Activated CD8-positive, alpha-beta memory T cell treated with anti-CD3 and anti-CD28 coated beads for 4 hours (primary cell): ENCODE measurements around the gene EXOSC10.
"Not testable (repeated sequence)": the region's sequence is repeated elsewhere in the genome, so short reads cannot be mapped to it uniquely, and the experiment has no call there.

Experiments used
- DNase-seq, 2 donors: peaks; one replicate each; pipeline ENCODE4 v3.0.0-alpha.2; 2020; ENCODE audit warnings: low read depth in 2 of 2

EXOSC10 gene

DNA sequence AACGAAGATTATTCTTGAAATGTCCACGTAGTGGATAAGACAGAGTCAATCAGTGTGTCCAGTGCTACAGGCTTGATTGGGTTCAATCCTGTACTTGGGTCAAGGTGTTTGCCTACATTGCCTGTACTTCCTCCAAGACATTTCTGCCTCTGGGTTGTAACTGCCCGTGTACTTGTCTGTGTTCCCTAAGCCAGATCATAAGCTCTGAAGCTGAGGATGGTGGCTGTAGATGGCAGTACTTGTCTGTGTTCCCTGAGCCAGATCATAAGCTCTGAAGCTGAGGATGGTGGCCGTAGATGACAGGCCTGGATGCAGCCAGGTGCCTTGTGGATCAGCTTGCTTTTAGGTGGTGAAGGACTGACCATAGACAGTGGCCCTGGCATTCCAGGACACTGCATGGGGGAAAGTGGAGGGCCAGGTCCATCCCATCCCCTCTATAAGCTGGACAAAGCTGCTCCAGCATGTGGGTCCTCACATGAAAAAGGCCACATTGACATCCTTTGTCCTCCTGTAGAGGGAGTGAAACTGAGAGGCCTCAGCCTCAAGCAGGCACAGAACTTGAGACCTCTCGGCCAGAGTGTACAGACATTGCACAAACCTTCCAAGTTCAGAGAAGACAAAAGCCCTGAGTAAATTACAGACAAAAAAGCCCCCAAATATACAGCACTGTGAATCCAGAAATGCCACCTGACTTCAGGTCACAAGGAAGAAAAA is 37.9 kb downstream of the EXOSC10 start:
- DNase-seq: no peak

DNA sequence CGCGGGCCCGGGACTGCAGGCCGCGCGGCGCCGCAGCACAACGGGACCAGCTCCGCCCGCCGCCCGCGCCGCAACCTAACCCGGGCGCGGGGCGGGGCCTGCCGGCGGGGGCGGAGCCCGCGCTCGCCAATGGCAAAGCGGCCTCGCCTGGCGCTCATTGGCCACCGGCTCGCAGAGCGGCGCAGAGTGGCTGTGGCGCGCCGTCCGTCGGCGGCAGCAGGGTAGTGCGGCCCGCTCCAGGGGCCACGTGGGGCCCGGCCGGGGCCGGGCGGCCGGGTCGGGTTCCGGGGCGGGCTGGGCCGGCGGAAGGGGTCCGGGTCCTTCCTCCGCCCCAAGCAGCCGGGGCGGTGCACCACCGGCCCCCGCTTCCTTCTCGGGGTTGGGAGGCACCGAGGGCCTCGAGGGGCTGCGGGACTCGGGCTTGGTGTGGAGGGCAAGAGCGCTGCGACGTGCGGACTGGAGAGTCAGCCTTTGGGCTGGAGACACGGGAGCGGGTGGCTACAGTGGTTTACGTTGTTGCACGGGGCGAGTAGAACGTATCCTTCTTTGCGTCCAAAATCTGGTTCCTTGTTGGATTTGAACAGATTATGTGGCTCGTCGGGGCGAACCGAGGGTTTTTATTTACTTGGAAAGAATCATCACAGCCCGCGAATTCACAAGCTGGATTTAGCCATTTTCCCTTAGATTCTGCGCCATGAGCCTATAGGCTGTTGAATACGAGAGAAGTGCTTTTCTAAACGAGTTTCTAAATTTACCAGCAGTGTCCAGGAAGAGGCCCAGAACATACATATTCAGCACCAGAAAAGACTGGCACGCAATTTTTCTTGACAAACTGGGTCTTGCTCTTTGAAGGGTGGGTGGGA is 39.5 kb downstream of the EXOSC10 start, which contains the start of gene SRM:
SRM (minus strand) TSS at position 51 of the 863 bp plus-strand sequence. CDS start 75 bp downstream, outside the sequence.
- peak; percentile 82 to 83 for DNase-seq

DNA sequence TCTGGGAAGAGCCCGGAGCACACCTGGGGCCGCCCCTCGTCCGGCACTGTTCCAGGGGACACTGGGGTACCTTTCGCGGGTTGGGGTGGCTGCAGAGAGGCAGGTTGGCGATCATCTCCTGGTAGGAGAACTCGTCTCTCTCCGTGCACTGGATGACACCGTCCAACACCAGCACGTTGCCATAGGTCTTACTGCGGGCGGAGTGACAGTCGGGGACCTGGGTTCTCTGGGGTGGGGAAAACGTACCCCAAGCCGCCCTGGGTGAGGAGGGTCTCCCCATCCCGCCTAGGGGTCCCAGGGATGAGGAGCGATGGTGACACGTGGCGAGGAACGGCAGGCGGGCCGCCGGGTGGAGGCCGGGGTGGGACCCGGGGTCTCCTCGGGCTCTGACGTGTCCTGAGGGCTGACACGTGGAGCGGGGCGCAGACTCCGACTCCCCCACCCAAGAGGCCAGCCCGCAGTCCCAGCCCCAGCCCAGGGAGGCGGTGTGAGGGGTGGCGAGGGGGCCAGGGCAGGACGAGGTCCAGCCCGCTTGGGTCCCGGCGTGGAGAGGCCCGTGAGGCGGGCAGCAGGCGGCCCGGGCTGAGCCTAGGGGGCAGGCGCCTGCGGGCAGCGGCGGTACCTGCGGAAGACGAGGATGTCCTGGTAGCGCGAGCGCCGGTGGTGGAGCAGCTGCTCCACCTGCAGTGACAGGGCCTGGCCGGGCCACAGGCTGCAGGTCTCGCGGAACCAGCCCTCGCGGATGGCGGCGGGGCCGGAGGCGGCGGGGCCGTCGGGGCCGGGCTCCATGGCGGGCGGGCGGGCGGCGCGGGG is 40.3 kb downstream of the EXOSC10 start:
- DNase-seq: peak in 1 of 2 donors; percentile 16

DNA sequence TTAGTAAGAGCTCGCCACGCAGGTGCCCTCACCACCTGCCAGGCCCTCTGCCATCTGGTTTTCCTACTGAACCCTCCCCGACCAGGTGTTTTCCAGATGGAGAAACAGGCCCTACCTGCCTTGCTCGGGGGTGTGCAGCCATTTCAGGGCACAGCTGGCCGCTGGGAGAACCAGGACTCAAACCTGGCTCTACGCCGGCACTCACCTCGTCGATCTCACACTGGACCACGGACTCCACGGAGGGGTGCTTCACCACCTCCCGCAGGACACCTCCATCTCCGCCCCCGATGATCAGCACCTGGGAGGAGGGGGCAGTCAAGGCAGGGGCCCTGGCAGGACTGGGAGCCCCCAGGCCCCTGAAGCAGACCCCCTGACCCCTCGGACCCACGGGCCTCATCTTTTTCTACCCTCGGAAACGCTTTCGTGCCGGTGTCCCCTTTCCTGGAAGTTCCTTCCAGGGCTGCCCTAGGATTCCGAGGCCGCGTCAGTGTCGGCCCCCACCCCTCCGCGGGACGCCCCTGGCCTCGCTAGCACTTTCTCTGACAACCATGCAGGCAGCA is 41.0 kb downstream of the EXOSC10 start:
- no peak for DNase-seq

DNA sequence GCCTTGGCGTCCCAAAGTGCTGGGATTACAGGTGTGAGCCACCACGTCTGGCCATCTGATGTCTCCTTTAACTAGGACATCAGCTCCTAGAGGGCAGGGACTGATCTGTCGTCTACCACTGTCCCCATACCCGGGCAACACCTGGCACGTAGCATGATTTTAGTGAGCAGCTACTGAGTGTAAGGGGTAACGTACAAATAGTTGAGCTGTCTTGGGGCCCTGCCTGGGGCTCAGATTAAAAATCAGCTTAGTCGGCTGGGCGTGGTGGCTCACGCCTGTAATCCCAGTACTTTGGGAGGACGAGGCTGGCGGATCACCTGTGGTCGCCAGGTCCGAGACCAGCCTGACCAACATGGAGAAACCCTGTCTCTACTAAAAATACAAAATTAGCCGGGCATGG is 41.6 kb downstream of the EXOSC10 start:
- DNase-seq: no peak

DNA sequence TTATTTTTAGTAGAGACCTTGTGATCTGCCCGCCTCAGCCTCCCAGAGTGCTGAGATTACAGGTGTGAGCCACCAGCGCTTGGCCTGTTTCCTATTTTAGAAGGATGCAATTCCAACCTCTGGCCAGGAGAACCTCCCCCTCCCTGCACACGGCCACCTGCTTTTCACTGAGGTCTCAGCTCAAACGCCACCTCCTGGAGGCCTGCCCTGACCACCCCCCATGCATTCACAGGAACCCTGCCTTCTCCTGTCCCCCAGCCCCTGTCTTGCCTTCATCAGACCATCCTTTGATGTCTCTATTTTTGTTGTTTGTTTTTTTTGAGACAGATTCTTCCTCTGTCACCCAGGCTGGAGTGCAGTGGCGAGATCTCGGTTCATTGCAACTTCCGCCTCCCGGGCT is 42.2 kb downstream of the EXOSC10 start:
- no peak for DNase-seq

DNA sequence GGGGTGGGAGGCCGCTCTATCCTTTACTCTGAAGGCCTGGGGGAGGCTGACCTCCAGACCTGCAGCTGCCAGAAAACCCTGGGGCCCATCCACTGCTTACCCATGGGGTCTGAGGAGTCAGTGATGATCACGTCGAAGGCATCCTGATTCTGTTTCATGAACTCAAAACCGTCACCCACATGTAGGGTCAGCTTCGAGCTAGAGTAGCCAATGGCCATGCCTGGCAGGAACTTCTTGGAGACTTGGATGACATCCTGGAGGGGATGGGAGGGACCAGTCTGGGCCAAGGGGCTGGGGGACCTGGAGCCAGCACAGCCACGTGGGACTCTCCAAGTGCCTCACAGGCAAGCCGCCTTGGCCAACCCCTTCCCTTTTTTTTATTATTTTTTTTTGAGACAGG is 43.2 kb downstream of the EXOSC10 start:
- no peak for DNase-seq

DNA sequence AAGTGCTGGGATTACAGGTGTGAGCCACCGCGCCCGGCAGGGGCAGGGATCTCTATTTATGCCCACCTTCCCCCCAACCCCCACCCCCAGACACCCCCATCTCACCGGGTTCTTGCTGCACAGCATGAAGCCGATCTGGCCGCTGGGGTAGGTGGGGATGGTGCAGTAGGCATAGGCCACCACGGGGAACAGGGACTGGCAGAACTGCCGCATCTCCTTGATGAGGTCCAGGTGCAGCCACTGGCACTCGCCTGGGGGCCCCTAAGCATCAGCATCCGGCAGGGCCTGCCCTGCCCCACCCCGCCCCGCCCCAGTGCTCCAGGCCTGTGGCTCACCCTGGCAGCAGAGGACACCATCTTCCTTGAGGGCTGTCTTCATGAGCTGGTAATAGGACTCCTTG is 44.0 kb downstream of the EXOSC10 start:
- no peak for DNase-seq

DNA sequence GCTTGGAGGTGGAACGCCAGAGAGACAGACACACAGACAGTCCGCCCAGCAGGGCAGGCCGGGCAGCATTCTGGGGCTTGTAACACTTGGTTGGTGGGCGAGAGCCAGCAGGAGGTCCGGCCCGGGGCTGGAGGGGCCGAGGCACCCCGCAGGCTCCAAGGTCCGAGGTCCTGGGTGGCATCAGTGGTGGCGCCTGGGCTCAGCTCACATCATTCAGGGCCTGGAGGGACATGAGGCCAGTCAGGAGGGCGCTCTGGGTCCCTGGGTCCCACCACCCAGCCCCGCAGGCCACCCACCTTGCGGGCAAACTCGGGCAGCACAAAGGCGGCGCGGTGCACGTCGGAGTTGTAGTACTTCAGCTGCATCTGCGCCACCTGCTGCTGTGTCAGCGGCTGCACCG is 45.0 kb downstream of the EXOSC10 start:
- no peak for DNase-seq

DNA sequence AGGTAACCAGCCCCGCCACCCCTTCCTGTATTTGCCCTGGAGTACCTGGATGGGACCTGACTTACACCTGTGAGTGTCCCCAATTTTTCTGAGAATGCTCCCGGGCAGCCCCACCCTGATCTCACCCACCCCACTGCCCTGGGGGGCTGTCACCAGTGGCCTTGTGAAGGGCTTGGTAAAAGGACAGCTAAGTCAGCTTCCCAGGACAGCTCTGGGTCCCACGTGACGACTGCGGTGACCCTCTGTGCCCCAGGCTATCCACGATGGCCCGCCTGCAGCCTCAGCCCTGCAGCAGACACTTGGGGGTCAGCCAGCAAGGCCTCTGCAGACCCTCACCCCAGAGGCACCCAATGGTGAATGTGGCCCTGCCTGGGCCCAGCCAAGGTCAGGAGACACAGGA is 45.5 kb downstream of the EXOSC10 start:
- DNase-seq: no peak

DNA sequence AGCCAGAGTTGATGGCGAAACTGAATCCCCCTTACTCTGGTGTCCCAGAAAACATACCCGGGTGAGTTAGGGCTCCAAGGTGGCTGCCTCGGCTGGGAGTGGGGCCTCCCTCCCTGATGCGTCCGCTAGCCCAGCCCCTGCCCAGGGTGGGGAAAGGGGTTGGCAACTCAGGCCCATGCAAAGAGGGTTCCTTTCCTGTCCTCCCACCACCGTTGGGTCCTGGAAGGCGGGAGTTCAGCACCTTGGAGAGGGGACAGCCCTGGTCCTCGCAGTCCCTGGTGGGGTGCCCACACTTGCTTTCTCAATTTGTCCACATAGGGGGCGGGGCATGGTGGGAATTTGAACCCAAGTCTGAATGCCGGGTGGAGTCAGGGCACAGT is 45.9 kb downstream of the EXOSC10 start:
- DNase-seq: no peak

DNA sequence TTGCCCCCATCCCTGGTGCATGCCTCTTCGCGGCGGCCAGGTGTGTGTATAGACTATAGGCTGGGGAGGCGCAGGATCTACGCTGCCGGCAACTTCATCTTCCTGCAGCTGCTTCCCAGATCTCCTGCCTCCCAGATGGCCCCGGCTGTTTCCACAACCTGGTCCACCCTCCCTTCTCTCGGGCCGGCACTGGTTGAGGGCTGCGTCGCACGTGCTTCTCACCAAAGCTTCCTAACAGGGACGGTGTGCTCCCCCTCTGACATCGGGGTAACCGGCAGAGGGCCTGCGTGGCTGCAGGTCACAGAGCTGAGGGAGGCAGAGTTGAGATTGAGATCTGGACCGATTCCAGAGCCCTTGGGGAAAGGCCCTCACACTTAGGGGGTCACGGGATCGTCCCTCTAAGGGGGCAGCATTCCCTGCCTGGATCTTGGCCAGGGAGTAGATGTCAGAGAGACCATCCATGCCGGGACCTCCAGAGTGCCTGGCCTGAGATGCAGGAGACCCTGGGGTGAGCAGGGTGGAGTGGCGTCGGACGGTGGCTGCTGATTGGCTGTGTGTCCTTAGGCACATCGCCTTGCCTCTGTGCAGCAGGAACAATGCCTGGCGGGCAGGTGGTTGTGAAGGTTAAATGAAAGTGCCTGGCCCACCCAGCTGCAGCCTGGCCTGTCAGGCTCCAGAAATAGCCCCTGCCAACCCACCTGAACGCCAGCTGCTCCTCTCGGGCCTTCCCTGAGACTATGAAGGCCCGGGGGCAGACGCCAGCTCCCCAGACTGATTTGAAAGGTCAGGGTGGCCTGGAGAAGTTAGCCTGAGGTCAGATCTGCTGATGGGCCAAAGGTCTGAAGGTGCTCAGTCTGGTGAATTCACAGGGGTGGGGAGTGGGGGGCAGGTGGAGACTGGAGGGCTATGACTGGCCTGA is 46.6 kb downstream of the EXOSC10 start:
- no peak for DNase-seq

DNA sequence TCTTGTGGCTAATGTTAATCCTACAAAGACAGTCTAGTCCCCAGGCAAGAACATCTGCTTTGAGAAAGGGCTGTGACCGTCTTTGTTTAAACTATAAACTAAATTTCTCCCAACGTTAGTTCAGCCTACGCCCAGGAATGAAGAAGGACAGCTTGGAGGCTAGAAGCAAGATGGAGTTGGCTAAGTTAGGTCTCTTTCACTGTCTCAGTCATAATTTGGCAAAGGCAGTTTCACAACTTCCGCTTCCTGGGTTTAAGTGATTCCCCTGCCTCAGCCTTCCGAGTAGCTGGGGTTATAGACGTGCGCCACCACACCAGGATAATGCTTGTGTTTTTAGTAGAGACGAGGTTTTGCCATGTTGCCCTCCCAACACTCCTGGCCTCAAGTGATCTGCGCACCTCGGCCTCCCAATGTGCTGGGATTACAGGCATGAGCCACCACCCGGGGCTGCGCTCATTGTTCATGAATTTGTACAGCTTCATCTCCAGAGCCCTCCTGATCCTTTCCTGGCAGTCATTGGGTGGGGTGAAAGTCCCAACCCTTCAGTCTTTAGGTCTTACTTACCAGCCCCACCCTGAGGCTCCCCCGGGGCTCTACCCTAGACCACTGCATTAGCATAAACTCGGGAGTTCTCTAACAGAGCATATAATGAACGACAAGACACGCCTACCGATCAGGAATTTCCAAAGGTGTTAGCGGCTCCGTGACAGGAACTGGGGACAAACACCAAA is 47.7 kb downstream of the EXOSC10 start:
- no peak for DNase-seq

DNA sequence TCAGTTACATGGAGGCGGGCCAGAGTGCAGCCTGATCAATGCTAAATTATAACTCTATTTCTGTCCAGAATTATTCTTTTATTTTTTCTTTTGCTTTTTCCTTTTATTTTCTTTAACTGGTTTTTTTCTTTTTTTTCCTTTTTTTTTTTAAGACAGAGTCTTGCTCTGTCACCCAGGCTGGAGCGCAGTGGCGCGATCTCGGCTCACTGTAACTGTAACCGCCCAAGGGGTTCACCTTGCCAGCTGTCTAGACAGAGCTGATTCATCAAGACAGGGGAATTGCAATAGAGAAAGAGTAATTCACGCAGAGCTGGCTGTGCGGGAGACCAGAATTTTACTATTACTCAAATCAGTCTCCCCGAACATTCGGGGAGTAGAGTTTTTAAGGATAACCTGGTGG is 48.5 kb downstream of the EXOSC10 start:
- not testable (repeated sequence) for DNase-seq

DNA sequence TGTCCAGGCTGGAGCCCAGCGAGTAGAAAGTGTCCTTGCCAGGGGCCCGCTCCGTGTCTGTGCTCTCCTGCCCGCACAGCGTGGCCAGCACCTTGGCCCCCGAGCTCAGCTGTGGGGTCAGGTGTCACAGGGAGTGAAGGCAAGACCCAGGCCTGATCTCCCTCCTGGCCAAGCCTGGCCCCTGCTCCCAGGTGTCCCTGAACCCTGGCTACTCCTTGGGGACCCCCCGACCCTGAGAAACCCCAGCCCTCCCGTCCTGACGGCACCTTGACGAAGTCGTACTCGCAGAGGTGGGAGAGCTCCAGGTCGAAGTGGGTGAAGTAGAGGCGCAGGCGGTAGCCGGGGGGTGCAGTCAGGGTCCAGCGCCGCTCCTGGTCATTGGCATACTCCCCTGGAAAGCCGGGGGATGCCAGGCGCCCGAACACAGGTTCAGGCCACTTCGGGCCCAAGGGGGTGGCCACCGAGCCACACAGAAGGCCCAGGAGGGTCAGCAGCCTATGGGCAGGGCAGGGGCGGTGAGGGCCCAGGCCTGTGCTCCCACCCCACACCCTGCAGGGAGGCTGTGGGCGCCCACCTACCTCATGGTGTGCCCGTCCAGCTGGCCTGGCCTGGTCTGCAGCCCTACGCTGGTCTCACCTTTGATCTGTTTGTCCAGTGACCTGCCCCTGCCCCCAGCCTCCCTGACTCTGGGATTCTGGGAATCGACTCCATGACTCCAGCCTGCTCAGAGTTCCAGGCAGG is 52.9 kb downstream of the EXOSC10 start, which contains the start of gene MASP2:
MASP2 (minus strand) TSS at position 615 of the 741 bp plus-strand sequence; CDS start at position 583, 32 bp downstream.
- no peak for DNase-seq

DNA sequence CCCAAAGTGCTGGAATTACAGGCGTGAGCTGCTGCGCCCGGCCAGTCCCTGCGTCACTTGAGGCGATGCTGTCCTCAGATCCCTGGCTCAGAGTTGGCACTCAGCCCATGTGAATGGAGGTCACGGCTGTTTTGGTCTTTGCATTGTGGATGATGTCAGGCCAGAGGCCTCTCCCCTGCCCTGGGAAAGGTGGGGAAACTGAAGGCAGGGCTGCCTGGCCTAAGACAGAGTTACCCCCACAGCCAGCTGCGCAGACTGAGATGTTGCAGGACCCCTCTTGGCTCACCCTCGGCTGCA is 53.5 kb downstream of the EXOSC10 start:
- no peak for DNase-seq

DNA sequence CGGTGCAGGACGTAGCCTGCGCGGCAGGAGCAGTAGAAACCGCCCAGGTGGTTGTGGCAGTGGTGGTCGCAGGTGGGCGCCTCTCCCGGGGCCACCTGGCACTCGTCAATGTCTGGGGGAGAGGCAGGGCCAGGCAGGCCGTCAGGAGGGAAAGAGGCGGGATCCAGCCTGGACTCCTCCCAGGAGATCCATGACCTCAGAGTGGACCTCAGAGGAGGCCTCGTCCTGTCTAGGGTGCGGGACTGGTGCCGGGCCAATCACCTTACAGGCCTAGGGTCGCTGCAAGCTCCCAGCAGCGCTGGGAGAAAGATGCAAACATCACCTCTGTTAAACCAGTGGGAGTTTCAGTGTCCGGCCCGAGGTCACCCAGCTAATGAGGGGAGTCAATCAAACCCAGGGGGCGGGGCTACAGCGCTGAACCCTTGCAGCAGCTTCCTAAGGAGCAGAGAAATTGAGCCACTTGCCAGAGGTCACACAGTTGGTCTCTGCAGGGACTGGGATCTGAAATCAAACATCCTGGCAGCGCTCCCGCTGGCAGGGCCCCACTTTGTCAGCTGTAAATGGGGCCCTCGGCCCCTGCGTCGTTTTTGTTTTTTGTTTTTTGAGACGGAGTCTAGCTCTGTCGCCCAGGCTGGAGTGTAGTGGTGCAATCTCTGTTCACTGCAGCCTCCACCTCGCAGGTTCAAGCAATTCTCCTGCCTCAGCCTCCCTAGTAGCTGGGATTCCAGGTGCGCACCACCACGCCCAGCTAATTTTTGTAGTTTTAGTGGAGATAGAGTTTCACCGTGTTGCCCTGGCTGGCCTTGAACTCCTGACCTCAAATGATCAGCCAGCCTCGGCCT is 54.0 kb downstream of the EXOSC10 start:
- DNase-seq: no peak

DNA sequence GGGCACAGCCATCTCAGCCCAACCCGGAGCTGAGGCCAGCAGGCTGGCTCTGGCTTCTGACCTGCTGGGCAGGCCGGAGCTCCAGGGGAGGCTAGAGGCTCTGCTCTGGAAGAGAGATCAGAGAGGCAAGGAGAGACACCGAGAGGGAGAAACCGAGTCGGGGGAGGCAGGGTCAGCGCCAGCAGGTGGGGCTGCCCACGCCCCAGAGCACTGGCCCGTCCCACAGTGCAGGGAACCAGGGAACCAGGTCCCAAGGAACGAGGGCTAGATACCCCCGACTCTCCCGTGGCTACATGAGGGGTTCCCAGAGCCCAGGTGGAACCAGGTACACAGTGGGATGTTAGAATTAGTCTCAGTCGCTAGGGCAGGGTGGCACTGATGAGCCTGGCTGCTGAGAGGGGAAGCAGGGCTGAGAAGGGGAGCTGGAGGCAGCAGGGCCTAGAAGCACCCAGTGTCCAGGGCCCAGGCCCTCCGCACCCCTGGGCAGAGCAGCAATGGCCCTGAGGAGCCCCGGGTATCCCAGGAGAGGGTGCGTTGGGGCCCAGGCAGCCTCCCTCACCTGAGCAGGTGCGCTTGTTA is 54.7 kb downstream of the EXOSC10 start:
- no peak for DNase-seq
